ENCODE measurements around the gene LONRF2.
"Not testable (repeated sequence)": the region's sequence is repeated elsewhere in the genome, so short reads cannot be mapped to it uniquely, and the experiment has no call there.

The LONRF2 gene

GRCh38 chr2:100252811-100253698 lies 69.2 kb downstream of the LONRF2 start:
- no peak overlapping the region for H3K4me3 ChIP-seq (ENCODE audit: low read depth, low read length)
- POLR2A ChIA-PET: no interaction called here
- DNase-seq (ENCODE audit: low read depth, low spot score): no peak
- TF ChIP-seq, protein P1, sequence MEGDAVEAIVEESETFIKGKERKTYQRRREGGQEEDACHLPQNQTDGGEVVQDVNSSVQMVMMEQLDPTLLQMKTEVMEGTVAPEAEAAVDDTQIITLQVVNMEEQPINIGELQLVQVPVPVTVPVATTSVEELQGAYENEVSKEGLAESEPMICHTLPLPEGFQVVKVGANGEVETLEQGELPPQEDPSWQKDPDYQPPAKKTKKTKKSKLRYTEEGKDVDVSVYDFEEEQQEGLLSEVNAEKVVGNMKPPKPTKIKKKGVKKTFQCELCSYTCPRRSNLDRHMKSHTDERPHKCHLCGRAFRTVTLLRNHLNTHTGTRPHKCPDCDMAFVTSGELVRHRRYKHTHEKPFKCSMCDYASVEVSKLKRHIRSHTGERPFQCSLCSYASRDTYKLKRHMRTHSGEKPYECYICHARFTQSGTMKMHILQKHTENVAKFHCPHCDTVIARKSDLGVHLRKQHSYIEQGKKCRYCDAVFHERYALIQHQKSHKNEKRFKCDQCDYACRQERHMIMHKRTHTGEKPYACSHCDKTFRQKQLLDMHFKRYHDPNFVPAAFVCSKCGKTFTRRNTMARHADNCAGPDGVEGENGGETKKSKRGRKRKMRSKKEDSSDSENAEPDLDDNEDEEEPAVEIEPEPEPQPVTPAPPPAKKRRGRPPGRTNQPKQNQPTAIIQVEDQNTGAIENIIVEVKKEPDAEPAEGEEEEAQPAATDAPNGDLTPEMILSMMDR (IDR thresholded peaks at IDR 0.05; ENCODE audit: insufficient read depth, low read length, missing control alignments): no peak
- CTCF ChIA-PET: interaction anchor here (10.3 kb wide), 1 partner anchor 7 kb away, joined by 105 read pairs; no protein-coding TSS in a partner anchor

GRCh38 chr2:100250645-100251044 lies 71.7 kb downstream of the LONRF2 start:
- POLR2A ChIA-PET: no interaction called here
- CTCF ChIA-PET: interaction anchor here (1.6 to 10.3 kb wide), 2 partner anchors 10 to 691 kb away, joined by 4 to 105 read pairs; no protein-coding TSS in a partner anchor
- DNase-seq (ENCODE audit: low read depth, low spot score): no peak
- no peak overlapping the region for H3K4me3 ChIP-seq (ENCODE audit: low read depth, low read length)
- TF ChIP-seq, protein P1 (IDR thresholded peaks at IDR 0.05; ENCODE audit: insufficient read depth, low read length, missing control alignments): no peak

GRCh38 chr2:100248971-100249370 lies 73.3 kb downstream of the LONRF2 start:
- CTCF ChIA-PET: interaction anchor here (1.6 to 10.3 kb wide), 2 partner anchors 11 to 690 kb away, joined by 4 to 105 read pairs; no protein-coding TSS in a partner anchor
- POLR2A ChIA-PET: no interaction called here
- DNase-seq (ENCODE audit: low read depth, low spot score): no peak
- no peak overlapping the region for H3K4me3 ChIP-seq (ENCODE audit: low read depth, low read length)
- TF ChIP-seq, protein P1 (IDR thresholded peaks at IDR 0.05; ENCODE audit: insufficient read depth, low read length, missing control alignments): no peak

GRCh38 chr2:100248556-100248955 lies 73.7 kb downstream of the LONRF2 start:
- DNase-seq (ENCODE audit: low read depth, low spot score); H3K4me3 ChIP-seq (ENCODE audit: low read depth, low read length); POLR2A ChIA-PET: not testable (repeated sequence)
- CTCF ChIA-PET: interaction anchor here (0.6 to 10.3 kb wide), 2 partner anchors 12 to 1098 kb away, joined by 3 to 105 read pairs; no protein-coding TSS in a partner anchor

DNA sequence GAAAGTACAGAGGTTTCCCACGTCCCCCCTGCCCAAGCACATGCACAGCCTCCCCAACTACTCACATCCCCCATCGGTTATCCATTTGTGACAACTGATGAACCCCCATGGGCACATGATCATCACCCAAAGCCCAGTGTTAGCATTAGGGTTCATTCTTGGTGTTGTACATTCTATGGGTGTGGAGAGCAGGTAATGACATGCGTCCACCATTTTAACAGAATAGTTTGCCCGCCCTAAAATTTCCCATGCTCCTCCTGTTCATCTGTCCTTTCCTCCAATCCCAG lies 74.3 kb downstream of the LONRF2 start:
- H3K4me3 ChIP-seq (ENCODE audit: low read depth, low read length): no peak overlapping the region
- ChIA-PET POLR2A (no interaction called here), CTCF (interaction anchor here (0.6 to 10.3 kb wide), 3 partner anchors 12 to 1097 kb away, joined by 3 to 105 read pairs (median 22); no protein-coding TSS in a partner anchor)
- DNase-seq (ENCODE audit: low read depth, low spot score): no peak
- TF ChIP-seq, protein P1 (IDR thresholded peaks at IDR 0.05; ENCODE audit: insufficient read depth, low read length, missing control alignments): no peak

DNA sequence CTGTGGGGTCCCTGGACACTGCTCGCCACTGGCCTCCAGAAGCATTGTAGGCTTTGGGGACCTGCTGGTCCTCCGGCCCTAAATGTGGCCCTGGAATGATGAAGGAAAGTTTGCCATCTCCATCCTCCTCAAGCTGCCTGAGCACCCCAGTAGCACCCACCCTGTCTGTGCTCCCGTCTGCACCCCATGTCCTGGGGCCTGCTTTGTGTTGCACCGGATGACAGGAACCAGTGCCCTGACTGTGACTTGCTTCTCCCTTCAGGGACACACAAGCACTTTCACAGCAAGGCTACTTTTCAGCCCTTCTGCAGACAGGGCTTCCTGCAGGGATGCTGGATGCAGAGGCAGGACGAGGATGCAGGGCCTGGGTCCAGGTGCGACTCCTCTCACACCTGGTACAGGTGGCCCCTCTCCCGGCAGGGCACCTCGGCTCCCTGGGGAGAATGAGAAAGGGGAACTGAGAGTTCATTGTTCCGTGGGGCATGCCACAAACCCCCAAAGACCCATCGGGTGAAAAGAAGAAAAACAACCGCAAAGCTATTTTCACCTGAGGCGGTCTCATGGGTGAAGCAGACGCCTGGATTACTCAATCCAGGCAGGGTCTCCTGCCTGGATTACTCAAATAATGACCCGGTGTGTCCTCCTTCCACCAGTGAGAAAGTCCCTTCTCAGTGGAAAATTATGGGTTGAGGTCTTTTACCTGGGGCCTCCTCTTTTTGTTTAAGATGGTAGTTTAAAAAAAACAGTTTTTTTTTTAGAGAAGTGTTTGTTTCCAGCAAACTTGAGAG lies 74.9 kb downstream of the LONRF2 start:
- TF ChIP-seq, protein P1 (IDR thresholded peaks at IDR 0.05; ENCODE audit: insufficient read depth, low read length, missing control alignments): no peak
- H3K4me3 ChIP-seq (ENCODE audit: low read depth, low read length): no peak overlapping the region
- ChIA-PET CTCF (interaction anchor here (1.0 to 10.3 kb wide), 5 partner anchors 12 to 690 kb away, joined by 3 to 105 read pairs (median 7); no protein-coding TSS in a partner anchor), POLR2A (no interaction called here)
- DNase-seq (ENCODE audit: low read depth, low spot score): no peak
